Ovary (tissue), 9 donors: ENCODE data around the gene NKX6-2. TPM values are rescaled to one million over a fixed set of nuclear protein-coding genes. Genes with fewer than 3 reads are reported as not detected.
"Not testable (repeated sequence)": the region's sequence is repeated elsewhere in the genome, so short reads cannot be mapped to it uniquely, and the experiment has no call there.

Experiments used
- DNase-seq, 5 donors: peaks; one replicate each; pipeline ENCODE4 v3.0.0-alpha.2; 2019 to 2020
- H3K27ac ChIP-seq, 2 donors: fragments of 200-600 bp; one replicate each; pipeline versions ENCODE4 v1.5.1 to v1.8.0; 2019 to 2022
- H3K27me3 ChIP-seq: fragments of 200-600 bp; one replicate; pipeline ENCODE4 v1.8.0; 2022
- H3K36me3 ChIP-seq: fragments of 200-600 bp; sonication (generic); one replicate; pipeline ENCODE4 v1.5.1; 2019
- H3K4me1 ChIP-seq: one replicate; pipeline ENCODE4 v1.8.1; 2013; ENCODE audit warnings: mild to moderate bottlenecking, moderate library complexity; ENCODE audit not compliant: insufficient read depth
- H3K4me3 ChIP-seq: fragments of 200-600 bp; sonication (generic); one replicate; pipeline ENCODE4 v1.5.1; 2017
- H3K9me3 ChIP-seq, 2 donors: fragments of 200-600 bp in 1 of 2; sonication (generic) in 1 of 2; one replicate each; pipeline versions ENCODE4 v1.5.1 to v1.8.1; 2013 to 2019; ENCODE audit warnings: mild to moderate bottlenecking in 1 of 2, moderate library complexity in 1 of 2
- CTCF ChIP-seq, 3 donors: fragments of 450-650 bp in 2 of 3; fragments of 200-600 bp in 1 of 3; IDR thresholded peaks; one replicate each; pipeline versions ENCODE4 v1.5.1 to v1.8.0; 2016 to 2022; ENCODE audit warnings: antibody characterized with exemption in 3 of 3, mild to moderate bottlenecking in 1 of 3
- EP300 ChIP-seq: sonication (generic); formaldehyde crosslinking; IDR thresholded peaks from one replicate; pipeline ENCODE4 v1.6.1; 2017; ENCODE audit warnings: antibody characterized with exemption
- POLR2A ChIP-seq: fragments of 450-650 bp; IDR thresholded peaks from one replicate; pipeline ENCODE4 v1.6.1; 2017; ENCODE audit warnings: antibody characterized with exemption, mild to moderate bottlenecking, moderate library complexity
- WGBS, 3 donors: extraction: QIAGEN DNeasy Blood & Tissue Kit in 1 of 3; methylation state at CpG; one replicate each; pipeline versions ENCODE4 v1.1.5 to v1.1.7; 2013 to 2017; 5-methylcytosine and 5-hydroxymethylcytosine counted together
- intact Hi-C, 4 donors: fragments of 100-400 bp; cut with DNase I; formaldehyde crosslinking; loops; one replicate each; pipeline versions ENCODE4 v1.11.0 to v1.15.1; 2022 to 2023
- polyA plus RNA-seq, 2 donors: library from polyadenylated mRNA; stranded (reverse); fragments of 200-250 nt in 1 of 2; fragments of 350-450 nt in 1 of 2; fragmentation: Illumina TruSeq in 1 of 2; extraction: RNeasy Lipid Tissue Mini Kit (QIAGEN cat#74804) in 1 of 2; gene quantifications; one replicate each; pipeline ENCODE4 v1.2.3, GENCODE V29; 2013 to 2014
- total RNA-seq, 7 donors: library from RNA; depleted of rRNA in 2 of 7; stranded (reverse); fragments of >200 nt in 2 of 7; fragmentation: NEBNext Ultra II Directional in 3 of 7; extraction: Animal tissue kit (Norgen Biotek cat#: 25700) in 3 of 7; gene quantifications; one replicate each; pipeline versions ENCODE4 v1.1.0 to v1.2.4, GENCODE V29; 2016 to 2023
- donor health status: DM: no; HTN: no; CAD: no; lungs with moderate emphysema.
- donor health status: DM: no; HTN: no; CAD: no.
- donor health status: Bipolar disorder and iron deficiency.
- donor health status: DM: yes; HTN: yes; CAD: no.
- donor health status: DM: no; HTN: no; CAD: no.
- donor health status: DM: yes; HTN: yes; CAD: no.

NKX6-2 gene
- total and polyA plus RNA-seq, 9 donors, result not detected

DNA sequence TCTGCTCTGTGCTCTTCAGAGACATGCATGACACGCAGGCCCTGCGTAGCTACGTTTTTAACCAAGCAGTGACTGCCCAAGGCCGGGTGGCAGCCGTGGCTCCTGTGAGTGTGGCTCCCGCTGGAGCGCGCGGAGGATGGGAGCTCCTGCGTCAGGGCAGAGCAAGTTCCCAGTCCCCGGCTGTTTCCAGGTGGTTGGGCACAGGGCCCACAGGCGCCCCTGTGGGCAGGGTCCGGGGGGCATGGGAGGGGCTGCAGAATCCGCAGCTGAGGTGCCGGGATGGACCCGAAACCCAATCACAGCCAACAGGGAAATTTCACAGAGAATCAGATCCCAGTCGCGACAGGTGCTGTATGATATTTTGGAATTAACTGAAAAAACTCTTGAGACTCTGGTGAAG, 9.8 kb downstream of the NKX6-2 start:
- Histone ChIP-seq H3K9me3 (no peaks in the 10 kb centered on the region), H3K4me1 (no peaks in the 10 kb centered on the region), H3K27me3 (no peaks in the 10 kb centered on the region), H3K27ac (no peak overlapping the region), H3K36me3 (no peaks in the 10 kb centered on the region), H3K4me3 (no peak overlapping the region)
- TF ChIP-seq CTCF (IDR thresholded peaks at IDR 0.05) (no peak), EP300 (no peak), POLR2A (no peak)
- no peak for DNase-seq
- intact Hi-C loops, result no loop called here
- WGBS, 3 donors, result 93 to 94% (median 94%) methylated on average over 18 of the region's 18 CpGs

DNA sequence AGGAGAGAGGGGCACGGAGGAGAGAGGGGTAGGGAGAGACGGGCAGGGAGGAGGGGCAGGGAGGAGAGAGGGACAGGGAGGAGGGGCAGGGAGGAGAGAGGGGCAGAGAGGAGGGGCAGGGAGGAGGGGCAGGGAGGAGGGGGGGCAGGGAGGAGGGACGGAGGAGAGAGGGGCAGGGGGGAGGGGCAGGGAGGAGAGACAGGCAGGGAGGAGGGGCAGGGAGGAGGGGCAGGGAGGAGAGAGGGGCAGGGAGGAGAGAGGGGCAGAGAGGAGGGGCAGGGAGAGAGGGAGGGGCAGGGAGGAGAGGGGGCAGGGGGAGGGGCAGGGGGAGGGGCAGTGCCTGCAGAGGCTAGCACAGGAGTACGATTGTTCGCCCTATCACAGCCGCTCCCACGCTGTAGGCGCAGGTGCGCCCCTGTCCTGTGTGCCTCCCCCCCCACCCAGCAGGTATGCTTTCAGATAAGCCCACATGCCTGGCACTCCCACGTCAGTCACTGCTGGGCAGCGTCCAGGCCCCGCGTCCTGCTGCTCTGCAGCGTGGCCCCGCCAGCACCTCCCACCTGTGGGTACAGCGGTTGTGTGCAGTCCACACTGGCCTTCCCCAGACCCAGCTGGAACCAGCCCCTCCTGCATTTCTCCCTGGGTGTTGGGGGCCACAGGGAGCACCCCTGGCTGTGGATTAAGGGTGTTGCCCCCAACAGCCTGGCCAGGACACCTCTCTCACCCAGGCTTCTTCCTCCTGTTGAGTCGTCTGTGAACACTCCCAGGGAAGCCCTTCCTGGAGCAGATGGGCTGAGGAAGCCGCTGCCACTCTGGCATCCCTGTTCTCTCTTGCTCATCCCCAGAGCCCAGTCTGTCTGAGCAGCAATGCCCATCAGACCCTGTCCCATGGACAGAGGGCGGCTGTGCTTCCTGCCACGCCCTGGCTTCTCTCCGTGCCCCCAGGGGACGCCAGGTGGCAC, 10.8 kb downstream of the NKX6-2 start:
- H3K27ac ChIP-seq, result no peak overlapping the region
- DNase-seq, result no peak
- H3K27me3 ChIP-seq, result no peaks in the 10 kb centered on the region
- intact Hi-C loops, result no loop called here
- H3K4me3 ChIP-seq, result no peak overlapping the region
- no peaks in the 10 kb centered on the region for H3K36me3 ChIP-seq
- TF ChIP-seq EP300 (no peak), CTCF (IDR thresholded peaks at IDR 0.05) (no peak), POLR2A (no peak)
- no peaks in the 10 kb centered on the region for H3K9me3 ChIP-seq
- 83 to 88% (median 85%) methylated on average over 19 to 21 of the region's 22 CpGs for WGBS, 3 donors
- no peaks in the 10 kb centered on the region for H3K4me1 ChIP-seq

GRCh38 chr10:132774181-132774901, 11.6 kb downstream of the NKX6-2 start:
- no peak for DNase-seq
- 73 to 78% (median 76%) methylated on average over 27 to 29 of the region's 29 CpGs for WGBS, 3 donors
- no peak overlapping the region for H3K27ac ChIP-seq
- H3K4me3 ChIP-seq, result no peak overlapping the region
- H3K36me3 ChIP-seq, result no peaks in the 10 kb centered on the region
- H3K4me1 ChIP-seq, result no peaks in the 10 kb centered on the region
- TF ChIP-seq POLR2A (no peak), CTCF (IDR thresholded peaks at IDR 0.05) (no peak), EP300 (no peak)
- H3K27me3 ChIP-seq, result no peaks in the 10 kb centered on the region
- intact Hi-C loops, result no loop called here
- no peaks in the 10 kb centered on the region for H3K9me3 ChIP-seq

- intact Hi-C loops, result not testable (repeated sequence)
Observed at GRCh38 chr10:132772816-132773215, 13.1 kb downstream of the NKX6-2 start.

More at GRCh38 chr10:132772816-132773215, 13.1 kb downstream of the NKX6-2 start:
- H3K27ac ChIP-seq, H3K36me3 ChIP-seq, H3K4me3 ChIP-seq, H3K4me1 ChIP-seq, DNase-seq, H3K27me3 ChIP-seq, H3K9me3 ChIP-seq: not testable (repeated sequence)
- WGBS, 3 donors, result 92 to 98% (median 95%) methylated on average over 10 to 20 of the region's 25 CpGs
